GM23338 (cell line): ENCODE data around the gene FARP1.

Experiments used
- EZH2 ChIP-seq: fragments of 200-600 bp; sonication (generic); IDR thresholded peaks from one replicate; pipeline ENCODE4 v1.8.0; 2017; ENCODE audit warnings: antibody characterized with exemption, mild to moderate bottlenecking, low read depth; ENCODE audit not compliant: unreplicated experiment
- POLR2AphosphoS5 ChIP-seq: IDR thresholded peaks from 2 replicates; pipeline ENCODE4 v1.6.1; 2016; ENCODE audit warnings: antibody characterized with exemption, low read depth

DNA sequence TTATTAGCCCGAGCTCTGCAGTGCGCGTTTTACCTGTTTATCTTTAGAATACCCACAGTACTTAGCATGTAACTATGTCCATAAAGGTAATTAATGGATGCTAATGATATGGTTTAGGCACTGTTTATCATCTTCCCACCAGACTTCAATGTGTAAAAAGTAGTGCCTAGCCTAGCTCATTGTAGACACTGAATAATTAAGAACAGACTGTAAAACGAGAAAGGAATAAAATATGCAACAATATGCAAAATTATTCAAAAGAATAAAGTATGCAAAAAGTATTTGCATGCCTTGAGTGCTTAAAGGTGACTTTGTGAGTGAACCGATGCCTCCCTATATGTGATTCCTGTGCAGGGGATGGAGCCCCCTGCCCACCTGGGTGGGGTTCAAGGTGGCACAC is 69.9 kb downstream of the FARP1 start:
- TF ChIP-seq POLR2AphosphoS5 (no peak), EZH2 (no peak)
